GM12874 (cell line): ENCODE data around the gene RCAN1.

Experiments used
- TF ChIP-seq, protein P1 (sequence below): IDR thresholded peaks from 2 replicates; pipeline ENCODE4 v1.5.1; 2011; ENCODE audit warnings: low read depth, mild to moderate bottlenecking, control low read depth, low read length, moderate library complexity; ENCODE audit not compliant: insufficient read depth

The RCAN1 gene

DNA sequence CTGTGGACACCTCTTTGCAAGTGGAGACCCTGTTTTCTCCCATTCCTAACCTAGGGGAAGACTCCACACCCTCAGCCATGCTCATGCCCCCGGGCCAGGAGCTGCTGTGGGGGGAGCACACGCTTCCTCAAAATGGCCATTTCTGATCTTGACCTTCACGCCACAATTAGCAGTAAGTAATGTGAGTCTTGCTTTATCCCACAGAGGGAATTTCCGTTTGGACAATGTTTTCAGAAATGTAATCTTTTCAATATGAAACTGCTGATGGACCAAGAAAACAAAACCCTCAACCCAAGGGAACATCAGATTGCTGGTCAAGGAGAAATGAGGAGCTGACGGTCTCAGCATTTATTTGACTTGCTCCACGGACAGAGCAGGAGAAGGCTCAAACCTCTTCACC, 94.6 kb downstream of the RCAN1 start:
- TF ChIP-seq, protein P1, sequence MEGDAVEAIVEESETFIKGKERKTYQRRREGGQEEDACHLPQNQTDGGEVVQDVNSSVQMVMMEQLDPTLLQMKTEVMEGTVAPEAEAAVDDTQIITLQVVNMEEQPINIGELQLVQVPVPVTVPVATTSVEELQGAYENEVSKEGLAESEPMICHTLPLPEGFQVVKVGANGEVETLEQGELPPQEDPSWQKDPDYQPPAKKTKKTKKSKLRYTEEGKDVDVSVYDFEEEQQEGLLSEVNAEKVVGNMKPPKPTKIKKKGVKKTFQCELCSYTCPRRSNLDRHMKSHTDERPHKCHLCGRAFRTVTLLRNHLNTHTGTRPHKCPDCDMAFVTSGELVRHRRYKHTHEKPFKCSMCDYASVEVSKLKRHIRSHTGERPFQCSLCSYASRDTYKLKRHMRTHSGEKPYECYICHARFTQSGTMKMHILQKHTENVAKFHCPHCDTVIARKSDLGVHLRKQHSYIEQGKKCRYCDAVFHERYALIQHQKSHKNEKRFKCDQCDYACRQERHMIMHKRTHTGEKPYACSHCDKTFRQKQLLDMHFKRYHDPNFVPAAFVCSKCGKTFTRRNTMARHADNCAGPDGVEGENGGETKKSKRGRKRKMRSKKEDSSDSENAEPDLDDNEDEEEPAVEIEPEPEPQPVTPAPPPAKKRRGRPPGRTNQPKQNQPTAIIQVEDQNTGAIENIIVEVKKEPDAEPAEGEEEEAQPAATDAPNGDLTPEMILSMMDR = no peak

DNA sequence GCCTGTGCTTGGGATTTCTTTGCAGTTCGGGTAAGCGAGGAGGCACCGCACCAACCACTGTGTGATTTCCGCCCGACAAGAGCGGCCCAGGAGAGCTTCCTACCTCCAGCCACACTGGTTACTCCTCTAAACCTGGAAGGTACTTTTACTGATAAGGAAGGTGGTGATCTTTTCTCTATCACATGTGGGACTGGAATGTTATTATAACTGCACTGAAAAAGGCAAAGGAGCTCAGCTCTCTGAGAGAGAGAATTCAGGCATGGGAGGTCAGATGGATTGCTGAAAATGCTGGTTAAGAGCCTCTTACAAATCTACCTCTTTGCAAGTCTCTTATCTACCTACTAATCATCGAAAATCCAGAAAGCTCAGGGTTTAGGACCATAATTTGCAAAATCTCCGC, 95.2 kb downstream of the RCAN1 start:
- TF ChIP-seq, protein P1 = no peak

DNA sequence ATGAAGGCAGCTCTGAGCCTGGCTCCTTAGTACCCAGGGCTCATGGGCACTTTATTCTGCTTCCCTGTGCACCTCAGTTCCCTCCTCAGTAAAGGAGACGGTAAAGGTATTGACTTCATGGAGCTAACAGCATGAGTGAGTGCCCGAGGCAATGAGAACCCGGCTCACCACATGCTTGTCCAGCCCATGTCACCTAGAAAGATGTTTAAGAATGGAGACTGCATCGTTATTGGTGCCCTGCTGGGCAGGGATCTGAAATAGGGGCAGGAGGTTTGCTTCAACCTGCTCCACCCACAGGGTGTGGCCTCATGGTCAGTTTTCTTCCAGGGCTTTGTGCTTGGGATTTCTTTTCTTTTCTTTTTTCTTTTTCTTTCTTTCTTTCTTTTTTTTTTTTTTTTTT, 95.9 kb downstream of the RCAN1 start:
- TF ChIP-seq, protein P1 = no peak

DNA sequence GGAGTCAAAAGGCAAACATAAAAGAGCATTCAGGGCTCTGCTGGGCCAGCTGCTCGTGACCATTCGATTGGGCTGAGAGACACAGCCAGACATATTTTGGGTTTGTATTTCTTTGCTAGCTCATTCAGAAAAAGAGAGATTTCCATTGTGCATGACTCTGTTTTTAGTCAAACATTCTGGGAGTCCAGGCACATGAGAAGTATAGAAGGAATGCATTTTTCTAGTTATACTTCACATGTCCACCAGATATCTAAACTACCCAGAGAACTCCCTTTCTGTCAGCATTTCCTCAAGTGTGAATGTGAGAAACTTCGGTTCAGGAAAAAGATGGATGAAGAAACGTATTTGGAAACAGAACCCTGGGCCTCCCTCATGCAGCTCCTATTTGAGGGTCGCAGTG, 96.6 kb downstream of the RCAN1 start:
- TF ChIP-seq, protein P1 = no peak

DNA sequence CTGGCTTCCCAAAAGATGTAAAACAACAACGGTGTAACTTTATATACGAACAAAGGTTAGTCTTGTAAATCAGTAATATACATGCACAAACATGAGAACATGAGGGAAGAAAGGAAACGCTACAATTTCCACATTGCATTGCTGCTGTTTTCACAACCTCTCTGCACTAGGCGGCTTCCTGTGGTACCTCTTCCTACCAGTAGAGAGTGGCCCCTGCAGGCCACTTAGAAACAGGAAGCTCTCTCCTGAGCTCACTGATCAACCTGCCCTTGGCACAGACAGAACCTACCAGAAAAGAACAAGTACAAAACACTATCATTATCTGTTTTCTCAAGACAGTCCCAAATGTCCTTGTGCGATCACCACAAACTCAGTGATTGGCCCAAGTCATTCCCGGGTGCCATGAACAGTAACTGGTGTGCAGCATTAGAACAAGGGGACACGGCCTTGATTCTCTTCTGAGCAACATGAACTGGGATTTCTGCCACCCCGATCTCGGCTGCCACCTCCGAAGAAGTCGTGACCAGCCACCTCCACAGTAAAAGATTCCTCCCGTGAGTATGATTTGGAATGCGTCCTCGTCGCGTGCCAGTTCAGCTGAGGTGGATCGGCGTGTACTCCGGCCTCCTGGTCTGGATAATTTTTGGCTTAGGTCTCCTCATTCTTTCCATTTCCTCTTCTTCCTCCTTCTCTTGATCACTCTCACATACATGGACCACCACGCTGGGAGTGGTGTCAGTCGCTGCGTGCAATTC, 97.2 kb downstream of the RCAN1 start:
- TF ChIP-seq, protein P1 = 0 out of 2 replicates have a peak, but pooled peaks have one; percentile 20

DNA sequence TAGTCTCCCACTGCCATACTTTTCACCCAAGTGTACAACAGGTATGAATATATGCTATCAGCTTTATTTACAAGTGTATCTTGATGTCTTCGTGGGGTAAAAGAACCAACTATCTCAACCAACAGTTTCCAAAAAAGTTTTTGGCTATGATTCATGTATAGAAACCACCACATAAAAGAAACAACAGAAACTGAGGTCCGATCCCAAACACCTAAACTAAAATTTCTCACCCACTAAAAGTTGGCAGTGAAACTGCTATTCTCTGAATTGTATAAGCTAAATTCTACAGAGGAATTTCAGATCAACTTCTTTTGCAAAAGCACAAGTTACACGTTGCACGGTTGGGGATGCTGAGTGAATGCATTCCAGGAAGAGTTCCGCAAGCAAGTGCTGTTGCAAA, 97.9 kb downstream of the RCAN1 start:
- TF ChIP-seq, protein P1 = no peak

DNA sequence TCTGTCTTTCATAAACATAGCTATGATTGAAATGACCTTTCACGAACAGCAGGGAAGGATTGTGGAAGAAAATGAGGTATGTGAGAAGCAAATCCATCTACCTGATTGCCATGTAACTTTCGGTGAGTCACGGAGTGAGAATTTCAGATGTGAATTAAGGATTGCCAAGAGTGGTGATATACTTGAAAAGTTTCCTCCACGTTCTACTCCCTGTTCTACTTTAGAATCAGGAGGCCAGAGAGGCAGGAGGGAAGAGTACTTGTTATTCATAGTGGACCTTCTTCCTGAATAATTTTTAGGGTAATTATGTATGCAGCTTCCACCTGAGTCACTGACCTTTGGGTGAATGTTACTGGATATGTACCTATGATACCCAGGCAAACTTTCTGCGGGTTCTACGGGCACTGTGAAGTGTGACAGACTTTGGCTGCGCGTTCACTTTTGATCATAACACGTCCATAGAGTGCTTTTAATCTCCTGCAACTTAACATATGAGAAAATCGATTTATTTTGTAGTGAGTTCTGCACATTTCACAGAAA, 100.3 kb downstream of the RCAN1 start:
- TF ChIP-seq, protein P1 = no peak
